T-cell (primary cell): ENCODE data around the gene TMC3. TPM values are rescaled to one million over a fixed set of nuclear protein-coding genes. Genes with fewer than 3 reads are reported as not detected.

Experiments
- ATAC-seq, 4 experiments: fragments of 200-7000 bp in 3 of 4; fragments of 150-1000 bp in 1 of 4; cut with Tn5 transposase; replicated peaks in 1 of 4; 1 replicate in 3 of 4; 2 replicates in 1 of 4; pipeline ENCODE4 v1.10.0; 2021; ENCODE audit warnings: moderate library complexity in 3 of 4, mild to moderate bottlenecking in 2 of 4, moderate number of reproducible peaks in 1 of 4
- CTCF ChIA-PET, 2 donors: fragments of 300-600 bp; sonication (Branson Sonifier 250); formaldehyde crosslinking; loops; one replicate each; lab custom pipeline; 2022; ENCODE audit warnings: antibody characterized with exemption in 2 of 2; lab: Charles Lee
- POLR2A ChIA-PET, 2 donors: fragments of 300-600 bp; sonication (Branson Sonifier 250); formaldehyde crosslinking; loops; one replicate each; lab custom pipeline; 2022; ENCODE audit warnings: antibody characterized with exemption in 2 of 2; lab: Charles Lee
- DNase-seq, 35 experiments: peaks; one replicate each; pipeline versions ENCODE4 v3.0.0 to v3.0.0-alpha.2; 2013 to 2023
- H3K27ac ChIP-seq: one replicate; pipeline ENCODE4 v1.5.1; 2013; ENCODE audit warnings: low read length
- H3K27me3 ChIP-seq, 2 experiments: replicated peaks in 1 of 2; 1 replicate in 1 of 2; 2 replicates in 1 of 2; pipeline versions ENCODE4 v1.6.1 to v1.7.0; 2013; ENCODE audit warnings: low read length in 1 of 2, mixed read lengths in 1 of 2; ENCODE audit not compliant: control insufficient read depth in 2 of 2, insufficient read depth in 2 of 2; ENCODE audit errors: extremely low read depth in 1 of 2
- H3K36me3 ChIP-seq, 2 donors: 1 replicate in 1 of 2; 2 replicates in 1 of 2; pipeline versions ENCODE4 v1.6.1 to v1.7.0; 2013; ENCODE audit warnings: low read length in 1 of 2; ENCODE audit not compliant: control insufficient read depth in 2 of 2, insufficient read depth in 1 of 2; ENCODE audit errors: extremely low read depth in 1 of 2
- H3K4me1 ChIP-seq, 2 experiments: 1 replicate in 1 of 2; 2 replicates in 1 of 2; pipeline versions ENCODE4 v1.6.1 to v1.7.0; 2013; ENCODE audit warnings: low read length in 2 of 2, mixed read lengths in 1 of 2; ENCODE audit not compliant: insufficient read depth in 2 of 2, control insufficient read depth in 1 of 2; ENCODE audit errors: extremely low read depth in 1 of 2
- H3K4me3 ChIP-seq, 2 donors: 1 replicate in 1 of 2; 2 replicates in 1 of 2; pipeline versions ENCODE4 v1.5.1 to v1.7.0; 2013; ENCODE audit warnings: mild to moderate bottlenecking in 2 of 2, low read length in 1 of 2, moderate library complexity in 1 of 2; ENCODE audit not compliant: control insufficient read depth in 1 of 2; ENCODE audit errors: extremely low read depth in 1 of 2
- H3K9me3 ChIP-seq: 2 replicates; pipeline ENCODE4 v1.7.0; 2013
- H3K27ac Mint-ChIP-seq, 2 donors: one replicate each; pipeline ENCODE4 v1.8.0; 2020 to 2021; ENCODE audit warnings: mild to moderate bottlenecking in 2 of 2, mixed read lengths in 2 of 2
- H3K27me3 Mint-ChIP-seq, 2 donors: one replicate each; pipeline ENCODE4 v1.8.0; 2021 to 2022; ENCODE audit warnings: mixed read lengths in 2 of 2
- H3K36me3 Mint-ChIP-seq: one replicate; pipeline ENCODE4 v1.8.0; 2021; ENCODE audit warnings: mixed read lengths
- H3K4me1 Mint-ChIP-seq, 3 donors: one replicate each; pipeline ENCODE4 v1.8.0; 2020 to 2022; ENCODE audit warnings: mixed read lengths in 3 of 3, mild to moderate bottlenecking in 1 of 3
- H3K4me3 Mint-ChIP-seq, 3 donors: one replicate each; pipeline ENCODE4 v1.8.0; 2020 to 2022; ENCODE audit warnings: mild to moderate bottlenecking in 3 of 3, mixed read lengths in 3 of 3, moderate library complexity in 3 of 3
- H3K9me3 Mint-ChIP-seq, 3 donors: one replicate each; pipeline ENCODE4 v1.8.0; 2020 to 2022; ENCODE audit warnings: mixed read lengths in 3 of 3
- WGBS: methylation state at CpG from one replicate; pipeline ENCODE4 v1.1.5; 2013; ENCODE audit warnings: missing lambda C conversion rate; ENCODE audit not compliant: insufficient coverage; 5-methylcytosine and 5-hydroxymethylcytosine counted together
- total RNA-seq, 35 experiments: library from RNA in 6 of 35; stranded (reverse) in 6 of 35; fragments of 120-200 nt in 1 of 35; gene quantifications; one replicate each; pipeline versions ENCODE4 v1.2.1 to v1.2.4 and lab custom pipeline; 2013 to 2026

Gene TMC3
- total RNA-seq, 5 donors from 2014 or later (not counting 1 experiment from before 2014, with no cell fraction given), result not detected

DNA sequence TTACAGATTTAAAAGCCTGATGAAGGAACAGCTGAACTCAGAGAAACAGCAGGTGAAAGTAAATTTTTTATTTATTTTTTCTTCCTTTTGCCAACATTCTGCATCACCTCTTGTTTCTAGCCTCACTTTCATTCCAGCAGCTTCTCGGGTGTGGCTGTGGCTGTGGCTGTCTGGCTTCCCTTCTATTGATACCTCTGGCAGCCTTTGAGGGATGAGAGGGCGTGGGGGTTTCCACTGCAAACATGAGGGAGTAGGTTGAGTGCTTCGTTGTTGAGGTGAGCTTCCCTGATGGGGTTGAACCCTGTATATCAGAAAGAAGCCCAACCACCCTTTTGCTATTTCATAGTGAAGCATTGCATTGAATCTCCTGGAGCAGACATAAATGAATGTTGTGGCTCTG is 6.2 kb upstream of the TMC3 start:
- CTCF ChIA-PET, result no interaction called here

GRCh38 chr15:81379269-81379668 is 5.3 kb upstream of the TMC3 start:
- CTCF ChIA-PET, result no interaction called here
- POLR2A ChIA-PET, result no interaction called here
- Mint-ChIP-seq H3K36me3 (peaks cover 8% of the 10 kb centered on the region), H3K27me3 (no peaks in the 10 kb centered on the region), H3K4me3 (no peak overlapping the region), H3K4me1 (peaks cover 0 to 2% (median 0%) of the 10 kb centered on the region in 3 donors), H3K9me3 (peaks cover 0 to 2% (median 0%) of the 10 kb centered on the region in 3 donors), H3K27ac (no peak overlapping the region)
- ATAC-seq, result no peak
- no peaks in the 10 kb centered on the region for H3K36me3 ChIP-seq
- H3K4me1 ChIP-seq, result peaks cover 0 to 2% of the 10 kb centered on the region in 2 experiments
- H3K27ac ChIP-seq, result no peak overlapping the region
- 75% methylated on average over 2 of the region's 9 CpGs for WGBS
- DNase-seq, result no peak
- H3K4me3 ChIP-seq, result no peak overlapping the region
- peaks cover 0 to 2% of the 10 kb centered on the region in 2 experiments for H3K27me3 ChIP-seq
- no peaks in the 10 kb centered on the region for H3K9me3 ChIP-seq

More for the DNA sequence above, 6.2 kb upstream of the TMC3 start:
- H3K36me3 Mint-ChIP-seq, result peaks cover 12% of the 10 kb centered on the region
- Histone ChIP-seq H3K27ac (no peak overlapping the region), H3K4me1 (peaks cover 0 to 2% of the 10 kb centered on the region in 2 experiments), H3K9me3 (no peaks in the 10 kb centered on the region), H3K27me3 (peaks cover 0 to 2% of the 10 kb centered on the region in 2 experiments), H3K4me3 (no peak overlapping the region), H3K36me3 (no peaks in the 10 kb centered on the region)
- no peak overlapping the region for H3K4me3 Mint-ChIP-seq
- no peak overlapping the region for H3K27ac Mint-ChIP-seq
- H3K27me3 Mint-ChIP-seq, result no peaks in the 10 kb centered on the region
- DNase-seq (peak in 2 of 35 experiments; percentile 1 to 3), ATAC-seq (peak in 1 of 4 experiments; percentile 50)
- POLR2A ChIA-PET, result no interaction called here
- WGBS, result no CpG with 5 or more reads among the region's 3 CpGs
- H3K4me1 Mint-ChIP-seq, result peaks cover 0 to 10% (median 0%) of the 10 kb centered on the region in 3 donors
- peaks cover 0 to 6% (median 0%) of the 10 kb centered on the region in 3 donors for H3K9me3 Mint-ChIP-seq

DNA sequence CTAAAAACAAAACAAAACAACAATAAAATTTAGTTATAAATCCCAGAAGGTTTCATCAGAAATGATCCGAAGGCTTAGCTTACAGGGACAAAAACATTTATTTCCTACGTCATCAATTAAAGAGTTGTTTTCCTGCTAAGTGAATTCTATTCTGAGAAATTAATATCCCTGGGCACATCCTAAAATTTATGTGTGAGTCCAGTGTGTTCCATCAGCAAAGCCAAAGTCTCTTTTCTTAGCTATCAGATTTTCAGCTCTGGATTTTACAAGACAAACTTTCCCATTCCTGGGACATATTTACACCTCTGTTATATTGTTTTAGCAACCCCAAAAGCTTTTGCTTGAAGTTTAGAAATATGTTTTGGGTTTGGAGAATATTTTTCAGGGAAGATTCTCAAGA is 4.4 kb upstream of the TMC3 start:
- Mint-ChIP-seq H3K9me3 (no peaks in the 10 kb centered on the region), H3K4me3 (no peak overlapping the region), H3K4me1 (peaks cover 0 to 2% (median 0%) of the 10 kb centered on the region in 3 donors), H3K27me3 (no peaks in the 10 kb centered on the region), H3K36me3 (peaks cover 4% of the 10 kb centered on the region), H3K27ac (no peak overlapping the region)
- H3K36me3 ChIP-seq, result no peaks in the 10 kb centered on the region
- no peak for ATAC-seq
- ChIA-PET POLR2A (no interaction called here), CTCF (interaction anchor here (0.7 to 0.9 kb wide), 2 partner anchors 112 kb away, joined by 3 to 5 read pairs; no protein-coding TSS in a partner anchor)
- no peak overlapping the region for H3K27ac ChIP-seq
- no peaks in the 10 kb centered on the region for H3K9me3 ChIP-seq
- peaks cover 0 to 2% of the 10 kb centered on the region in 2 experiments for H3K4me1 ChIP-seq
- WGBS, result no CpG with 5 or more reads among the region's 2 CpGs
- peaks cover 0 to 2% of the 10 kb centered on the region in 2 experiments for H3K27me3 ChIP-seq
- no peak for DNase-seq
- no peak overlapping the region for H3K4me3 ChIP-seq

DNA sequence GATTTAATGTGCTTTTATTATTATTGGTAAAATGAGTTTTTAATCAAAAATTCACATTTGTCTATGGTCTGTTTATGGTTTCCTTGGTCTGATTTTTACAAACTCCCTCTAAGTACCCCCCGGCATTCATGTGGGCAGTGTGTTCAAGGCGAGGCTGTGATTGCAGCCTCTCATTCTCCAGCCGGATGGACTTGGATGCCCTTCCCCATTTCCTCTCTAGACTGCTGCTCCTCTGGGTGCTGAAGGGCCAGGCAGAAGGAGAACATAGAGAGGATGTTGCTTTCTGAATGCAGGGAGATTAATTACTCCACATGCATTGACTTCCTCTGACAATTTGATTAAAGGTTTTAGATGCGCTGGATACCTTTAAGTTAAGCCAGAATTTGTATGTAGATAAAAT is 3.9 kb upstream of the TMC3 start:
- no peak overlapping the region for H3K27ac Mint-ChIP-seq

GRCh38 chr15:81376231-81376630 is 2.2 kb upstream of the TMC3 start:
- H3K4me3 ChIP-seq, result no peak overlapping the region
- Mint-ChIP-seq H3K36me3 (no peaks in the 10 kb centered on the region), H3K27me3 (no peaks in the 10 kb centered on the region), H3K4me1 (peaks cover 0 to 2% (median 0%) of the 10 kb centered on the region in 3 donors), H3K27ac (no peak overlapping the region), H3K4me3 (no peak overlapping the region), H3K9me3 (no peaks in the 10 kb centered on the region)
- ChIA-PET CTCF (no interaction called here), POLR2A (no interaction called here)
- ATAC-seq (no peak), DNase-seq (no peak)
- 100% methylated on average over 2 of the region's 4 CpGs for WGBS
- H3K9me3 ChIP-seq, result no peaks in the 10 kb centered on the region
- H3K4me1 ChIP-seq, result peaks cover 0 to 2% of the 10 kb centered on the region in 2 experiments
- H3K27ac ChIP-seq, result no peak overlapping the region
- H3K36me3 ChIP-seq, result no peaks in the 10 kb centered on the region
- peaks cover 0 to 2% of the 10 kb centered on the region in 2 experiments for H3K27me3 ChIP-seq

More for the DNA sequence above, 3.9 kb upstream of the TMC3 start:
- no peaks in the 10 kb centered on the region for H3K9me3 ChIP-seq
- Mint-ChIP-seq H3K4me1 (peaks cover 0 to 2% (median 0%) of the 10 kb centered on the region in 3 donors), H3K4me3 (no peak overlapping the region), H3K9me3 (no peaks in the 10 kb centered on the region), H3K36me3 (peaks cover 4% of the 10 kb centered on the region), H3K27me3 (no peaks in the 10 kb centered on the region)
- no CpG with 5 or more reads among the region's 4 CpGs for WGBS
- H3K4me1 ChIP-seq, result peaks cover 0 to 2% of the 10 kb centered on the region in 2 experiments
- no peaks in the 10 kb centered on the region for H3K36me3 ChIP-seq
- H3K4me3 ChIP-seq, result no peak overlapping the region
- peaks cover 0 to 2% of the 10 kb centered on the region in 2 experiments for H3K27me3 ChIP-seq
- no peak for DNase-seq
- ChIA-PET POLR2A (no interaction called here), CTCF (interaction anchor here in 1 of 2 donors (0.9 kb wide), 1 partner anchor 111 kb away, joined by 5 read pairs; no protein-coding TSS in a partner anchor)
- H3K27ac ChIP-seq, result no peak overlapping the region
- no peak for ATAC-seq

GRCh38 chr15:81375461-81375860 is 1.4 kb upstream of the TMC3 start:
- H3K4me3 ChIP-seq, result no peak overlapping the region
- H3K9me3 ChIP-seq, result no peaks in the 10 kb centered on the region
- peaks cover 0 to 2% (median 0%) of the 10 kb centered on the region in 3 donors for H3K4me1 Mint-ChIP-seq
- H3K4me3 Mint-ChIP-seq, result no peak overlapping the region
- H3K36me3 ChIP-seq, result no peaks in the 10 kb centered on the region
- ChIA-PET CTCF (interaction anchor here in 1 of 2 donors (0.6 kb wide), 1 partner anchor 14 kb away, joined by 3 read pairs; no protein-coding TSS in a partner anchor), POLR2A (no interaction called here)
- H3K27ac Mint-ChIP-seq, result no peak overlapping the region
- H3K27me3 ChIP-seq, result peaks cover 0 to 2% of the 10 kb centered on the region in 2 experiments
- ATAC-seq, result no peak
- no peak overlapping the region for H3K27ac ChIP-seq
- H3K27me3 Mint-ChIP-seq, result no peaks in the 10 kb centered on the region
- H3K36me3 Mint-ChIP-seq, result no peaks in the 10 kb centered on the region
- H3K9me3 Mint-ChIP-seq, result no peaks in the 10 kb centered on the region
- DNase-seq, result no peak
- WGBS, result 78% methylated on average over 3 of the region's 4 CpGs
- peaks cover 0 to 2% of the 10 kb centered on the region in 2 experiments for H3K4me1 ChIP-seq
